ENCODE data around the gene SET. TPM values are rescaled to one million over a fixed set of nuclear protein-coding genes. Genes with fewer than 3 reads are reported as not detected.

The SET gene
- total RNA-seq, 1 donor from 2014 or later, result 382 TPM

DNA sequence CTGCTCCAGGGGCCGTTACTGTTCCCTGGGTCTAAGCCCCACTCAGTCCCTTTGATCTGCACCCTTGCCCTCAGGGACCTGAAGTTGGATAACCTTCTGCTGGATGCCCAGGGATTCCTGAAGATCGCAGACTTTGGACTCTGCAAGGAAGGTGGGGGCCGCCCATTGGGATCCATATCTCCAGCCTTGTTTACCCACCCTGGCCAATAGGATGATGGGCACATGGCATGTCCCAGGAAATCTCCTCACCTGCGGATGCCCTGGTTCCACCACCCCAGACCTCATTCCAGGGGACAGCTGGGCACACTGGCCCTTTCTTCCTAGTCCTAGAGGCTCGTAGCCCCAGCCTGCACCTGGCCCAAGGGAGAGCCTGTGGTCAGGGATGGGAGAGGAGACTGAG lies 29.5 kb downstream of the SET start:
- H3K27ac Mint-ChIP-seq (ENCODE audit: unreplicated experiment), result no peak overlapping the region
- H3K9me3 Mint-ChIP-seq (ENCODE audit: unreplicated experiment), result no peaks in the 10 kb centered on the region
- H3K36me3 Mint-ChIP-seq (ENCODE audit: unreplicated experiment), result peaks cover 2% of the 10 kb centered on the region
- H3K4me1 Mint-ChIP-seq (ENCODE audit: unreplicated experiment), result peaks cover 11% of the 10 kb centered on the region
- no peak overlapping the region for H3K4me3 Mint-ChIP-seq (ENCODE audit: unreplicated experiment)
- H3K27me3 Mint-ChIP-seq (ENCODE audit: unreplicated experiment), result no peaks in the 10 kb centered on the region
- TF ChIP-seq, protein P1, sequence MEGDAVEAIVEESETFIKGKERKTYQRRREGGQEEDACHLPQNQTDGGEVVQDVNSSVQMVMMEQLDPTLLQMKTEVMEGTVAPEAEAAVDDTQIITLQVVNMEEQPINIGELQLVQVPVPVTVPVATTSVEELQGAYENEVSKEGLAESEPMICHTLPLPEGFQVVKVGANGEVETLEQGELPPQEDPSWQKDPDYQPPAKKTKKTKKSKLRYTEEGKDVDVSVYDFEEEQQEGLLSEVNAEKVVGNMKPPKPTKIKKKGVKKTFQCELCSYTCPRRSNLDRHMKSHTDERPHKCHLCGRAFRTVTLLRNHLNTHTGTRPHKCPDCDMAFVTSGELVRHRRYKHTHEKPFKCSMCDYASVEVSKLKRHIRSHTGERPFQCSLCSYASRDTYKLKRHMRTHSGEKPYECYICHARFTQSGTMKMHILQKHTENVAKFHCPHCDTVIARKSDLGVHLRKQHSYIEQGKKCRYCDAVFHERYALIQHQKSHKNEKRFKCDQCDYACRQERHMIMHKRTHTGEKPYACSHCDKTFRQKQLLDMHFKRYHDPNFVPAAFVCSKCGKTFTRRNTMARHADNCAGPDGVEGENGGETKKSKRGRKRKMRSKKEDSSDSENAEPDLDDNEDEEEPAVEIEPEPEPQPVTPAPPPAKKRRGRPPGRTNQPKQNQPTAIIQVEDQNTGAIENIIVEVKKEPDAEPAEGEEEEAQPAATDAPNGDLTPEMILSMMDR (IDR thresholded peaks at IDR 0.05), result no peak
- DNase-seq (ENCODE audit: extremely low spot score, unreplicated experiment), result no peak

DNA sequence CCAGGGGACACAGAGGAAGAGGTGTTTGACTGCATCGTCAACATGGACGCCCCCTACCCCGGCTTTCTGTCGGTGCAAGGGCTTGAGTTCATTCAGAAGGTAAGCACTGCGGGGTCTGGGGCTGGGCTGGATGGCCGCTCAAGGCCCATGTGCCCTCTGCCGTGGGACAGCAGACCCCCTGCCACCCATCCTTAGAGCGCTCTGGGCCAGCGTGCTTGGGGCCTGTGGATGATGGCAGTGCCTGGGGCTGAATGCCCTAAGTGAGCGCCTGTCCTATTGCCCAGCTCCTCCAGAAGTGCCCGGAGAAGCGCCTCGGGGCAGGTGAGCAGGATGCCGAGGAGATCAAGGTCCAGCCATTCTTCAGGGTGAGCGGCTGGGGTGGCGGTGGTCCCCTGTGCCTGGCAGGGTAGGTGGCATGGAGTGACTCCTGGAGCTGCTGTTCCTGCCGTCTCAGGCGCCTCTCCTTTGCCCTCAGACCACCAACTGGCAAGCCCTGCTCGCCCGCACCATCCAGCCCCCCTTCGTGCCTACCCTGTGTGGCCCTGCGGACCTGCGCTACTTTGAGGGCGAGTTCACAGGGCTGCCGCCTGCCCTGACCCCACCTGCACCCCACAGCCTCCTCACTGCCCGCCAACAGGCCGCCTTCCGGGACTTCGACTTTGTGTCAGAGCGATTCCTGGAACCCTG lies 31.0 kb downstream of the SET start:
- no peaks in the 10 kb centered on the region for H3K9me3 Mint-ChIP-seq (ENCODE audit: unreplicated experiment)
- H3K4me1 Mint-ChIP-seq (ENCODE audit: unreplicated experiment), result peaks cover 23% of the 10 kb centered on the region
- no peaks in the 10 kb centered on the region for H3K27me3 Mint-ChIP-seq (ENCODE audit: unreplicated experiment)
- no peak for DNase-seq (ENCODE audit: extremely low spot score, unreplicated experiment)
- TF ChIP-seq, protein P1 (IDR thresholded peaks at IDR 0.05), result no peak
- no peaks in the 10 kb centered on the region for H3K36me3 Mint-ChIP-seq (ENCODE audit: unreplicated experiment)
- H3K4me3 Mint-ChIP-seq (ENCODE audit: unreplicated experiment), result no peak overlapping the region
- H3K27ac Mint-ChIP-seq (ENCODE audit: unreplicated experiment), result no peak overlapping the region

DNA sequence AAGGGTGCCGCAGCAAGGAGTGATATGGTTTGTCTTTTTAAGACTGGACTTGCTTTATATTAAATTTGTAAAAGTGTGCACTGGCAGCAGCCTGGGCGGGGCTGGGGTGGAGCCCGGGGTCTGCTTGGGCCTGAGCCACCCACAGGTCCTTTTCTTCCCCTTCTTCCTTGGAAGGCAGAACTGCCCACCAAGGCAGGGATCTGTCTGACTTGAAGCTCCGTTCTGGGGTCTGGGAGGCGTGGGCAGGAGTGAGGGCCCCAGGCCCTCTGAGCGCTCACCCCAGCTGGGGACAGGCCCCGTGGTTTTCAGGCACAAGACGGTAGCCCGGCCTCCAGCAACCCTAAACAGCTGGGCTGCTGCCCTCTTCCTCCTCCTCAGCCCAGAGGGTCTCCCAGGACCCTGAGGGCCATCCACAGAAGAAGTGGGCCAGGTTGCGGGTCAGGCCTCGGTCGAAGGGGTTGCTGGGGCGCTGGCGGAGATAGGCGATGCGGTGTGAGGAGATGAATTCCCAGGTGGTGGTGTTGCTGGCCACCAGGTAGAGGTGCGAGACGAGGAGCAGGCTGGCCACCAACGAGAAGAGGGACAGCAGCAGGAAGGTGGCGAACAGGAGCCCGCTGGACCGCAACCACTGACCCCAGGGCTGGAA lies 31.9 kb downstream of the SET start:
- H3K4me1 Mint-ChIP-seq (ENCODE audit: unreplicated experiment), result peaks cover 24% of the 10 kb centered on the region
- no peak overlapping the region for H3K4me3 Mint-ChIP-seq (ENCODE audit: unreplicated experiment)
- H3K36me3 Mint-ChIP-seq (ENCODE audit: unreplicated experiment), result no peaks in the 10 kb centered on the region
- H3K9me3 Mint-ChIP-seq (ENCODE audit: unreplicated experiment), result no peaks in the 10 kb centered on the region
- H3K27me3 Mint-ChIP-seq (ENCODE audit: unreplicated experiment), result no peaks in the 10 kb centered on the region
- no peak for DNase-seq (ENCODE audit: extremely low spot score, unreplicated experiment)
- TF ChIP-seq, protein P1 (IDR thresholded peaks at IDR 0.05), result no peak
- H3K27ac Mint-ChIP-seq (ENCODE audit: unreplicated experiment), result no peak overlapping the region

DNA sequence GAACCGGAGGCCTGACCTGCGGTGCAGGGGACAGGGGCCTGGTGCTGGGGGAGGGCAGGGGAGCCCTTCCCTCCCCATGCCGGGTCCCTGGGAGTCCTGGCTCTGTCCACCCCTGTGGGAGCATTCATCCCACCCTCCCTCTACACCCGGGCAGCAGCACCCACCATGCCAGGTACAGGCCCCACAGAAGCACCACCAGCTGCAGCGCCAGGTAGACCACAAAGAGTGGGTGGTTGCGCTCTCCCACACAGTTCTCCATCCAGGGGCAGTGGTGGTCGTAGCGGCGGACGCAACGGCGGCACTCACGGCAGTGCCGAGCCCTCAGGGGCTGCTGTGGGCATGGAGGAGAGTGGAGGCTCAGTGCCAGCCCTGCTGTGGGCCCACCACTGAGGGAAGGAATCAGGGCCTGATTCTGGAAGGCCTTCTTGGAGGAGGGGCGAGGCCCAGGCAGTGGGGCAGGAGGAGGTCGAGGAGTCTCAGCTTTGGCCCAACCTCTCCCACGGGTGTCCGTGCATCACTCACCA lies 32.5 kb downstream of the SET start:
- H3K36me3 Mint-ChIP-seq (ENCODE audit: unreplicated experiment), result no peaks in the 10 kb centered on the region
- DNase-seq (ENCODE audit: extremely low spot score, unreplicated experiment), result no peak
- H3K27me3 Mint-ChIP-seq (ENCODE audit: unreplicated experiment), result no peaks in the 10 kb centered on the region
- no peaks in the 10 kb centered on the region for H3K9me3 Mint-ChIP-seq (ENCODE audit: unreplicated experiment)
- no peak overlapping the region for H3K27ac Mint-ChIP-seq (ENCODE audit: unreplicated experiment)
- H3K4me1 Mint-ChIP-seq (ENCODE audit: unreplicated experiment), result peaks cover 24% of the 10 kb centered on the region
- no peak overlapping the region for H3K4me3 Mint-ChIP-seq (ENCODE audit: unreplicated experiment)
- TF ChIP-seq, protein P1 (IDR thresholded peaks at IDR 0.05), result no peak

Data from osteocyte (in vitro differentiated cells).